G401.6 (cell line): Measurements from ENCODE around the gene NBPF3.

Source experiments
- FAIRE-seq: peaks from 2 replicates; lab custom pipeline; 2012; peaks lifted over from hg19 to GRCh38; lab: Jason Lieb, UNC

Gene NBPF3

DNA sequence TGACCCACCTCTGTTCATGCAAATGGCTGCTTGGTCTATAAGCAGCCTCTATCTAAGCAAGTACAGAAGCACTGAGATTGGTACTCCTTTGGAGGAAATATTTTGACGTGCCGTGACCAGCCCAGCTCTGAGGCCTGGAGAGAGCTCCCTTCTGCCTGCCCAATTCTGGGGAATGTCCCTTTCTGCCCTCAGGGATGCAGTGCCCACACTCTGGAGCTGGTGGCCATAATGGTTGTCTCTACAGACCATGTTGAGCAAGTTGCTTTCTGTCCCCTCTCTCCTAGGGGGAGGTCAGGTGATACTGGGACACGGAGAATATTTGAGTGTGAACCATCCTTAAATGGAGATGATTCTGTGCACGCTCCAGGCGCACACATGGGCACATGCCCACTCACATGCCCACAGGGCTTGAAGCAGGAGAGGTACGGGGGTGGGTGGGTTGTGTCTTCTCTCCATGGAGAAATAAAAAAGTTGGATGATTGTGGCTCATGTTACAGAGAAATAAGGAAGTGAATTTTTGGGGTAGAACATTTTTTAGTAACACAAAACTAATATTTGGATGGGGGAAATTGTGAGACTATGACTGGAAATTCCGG is 55.4 kb downstream of the NBPF3 start:
- no peak for FAIRE-seq

DNA sequence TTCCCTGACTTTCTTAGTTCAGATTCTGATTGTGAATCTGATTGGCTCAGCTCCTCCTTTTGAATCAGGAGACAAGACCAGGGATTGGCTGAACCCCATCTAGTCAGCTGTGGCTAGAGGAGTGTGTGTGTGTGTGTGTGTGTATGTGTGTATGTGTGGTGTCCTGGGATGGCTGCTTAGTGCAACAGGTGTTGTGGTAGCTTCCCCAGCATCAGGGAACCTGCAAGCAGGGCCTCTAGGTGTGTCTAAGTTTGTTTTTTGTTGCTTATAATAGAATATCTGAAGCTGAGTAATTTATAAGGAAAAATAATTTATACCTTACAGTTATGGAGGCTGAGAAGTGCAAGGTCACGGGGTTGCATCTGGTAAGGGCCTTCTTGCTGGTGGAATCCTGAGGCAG is 56.1 kb downstream of the NBPF3 start:
- FAIRE-seq: no peak

- no peak for FAIRE-seq
These were observed 56.9 kb downstream of the NBPF3 start for GRCh38 chr1:21496886-21497285.

GRCh38 chr1:21497466-21498061 is 57.6 kb downstream of the NBPF3 start:
- no peak for FAIRE-seq

DNA sequence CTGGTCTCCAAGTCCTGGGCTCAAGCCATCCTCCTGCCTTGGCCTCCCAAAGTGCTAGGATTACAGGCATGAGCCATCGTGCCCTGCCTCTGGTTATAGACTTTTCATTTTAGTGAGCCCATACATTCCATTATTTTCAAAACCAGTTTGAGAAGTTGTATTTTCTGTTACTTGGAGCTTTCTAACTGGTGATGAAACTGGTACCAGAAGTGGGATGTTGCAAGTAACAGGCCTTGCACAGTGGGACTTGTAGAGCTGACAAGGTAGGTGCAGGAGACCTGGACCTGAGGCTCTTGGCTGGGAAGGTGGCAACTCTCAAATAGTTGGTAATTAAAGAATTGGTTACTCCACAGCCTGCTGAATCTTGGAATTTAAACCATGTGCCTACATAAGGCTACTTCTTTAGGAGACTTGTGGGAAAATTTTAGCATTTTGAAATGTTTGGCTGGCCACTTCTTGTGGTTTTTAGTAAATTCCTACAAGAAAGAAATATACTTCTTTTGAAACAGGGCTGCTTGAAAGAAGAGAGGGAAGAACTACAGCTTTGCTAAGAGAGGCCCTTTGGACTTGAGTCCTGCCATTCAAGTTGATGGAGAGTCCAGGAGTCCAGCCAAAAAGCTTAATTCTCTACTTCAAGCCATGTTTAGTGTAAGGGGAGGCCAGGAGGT is 59.5 kb downstream of the NBPF3 start:
- no peak for FAIRE-seq

DNA sequence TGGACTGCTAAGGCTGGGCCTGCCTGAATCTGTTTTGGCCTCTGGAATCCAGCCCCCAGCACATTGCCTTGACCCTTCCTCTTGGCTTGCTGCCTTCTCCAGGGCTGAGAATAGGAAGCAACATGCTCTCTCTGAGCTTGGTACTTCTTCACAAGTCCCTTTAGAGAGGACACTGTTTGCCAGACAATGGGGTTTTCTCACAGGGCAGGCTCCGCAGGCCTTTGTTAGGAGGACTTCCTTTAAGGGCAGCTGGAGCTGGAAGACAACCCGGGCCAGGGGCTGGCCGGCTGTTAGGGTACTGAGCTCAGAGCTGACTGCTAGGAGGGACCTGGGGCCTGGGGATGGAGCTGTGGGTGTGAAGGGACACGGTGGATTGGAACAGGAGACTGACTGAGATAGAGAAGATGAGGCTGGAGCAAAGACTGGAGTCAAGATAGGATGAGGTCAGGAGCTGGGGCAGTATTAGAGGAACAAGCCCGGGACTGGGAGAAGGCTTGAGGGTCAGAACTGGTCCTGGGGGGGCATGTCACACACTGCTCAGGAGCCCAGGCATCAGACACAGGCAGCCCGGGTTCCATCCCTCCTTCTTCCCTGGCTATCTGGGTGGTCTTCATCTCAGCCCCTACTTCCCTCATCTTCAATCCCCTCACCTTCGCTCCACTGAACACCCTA is 63.9 kb downstream of the NBPF3 start:
- no peak for FAIRE-seq

DNA sequence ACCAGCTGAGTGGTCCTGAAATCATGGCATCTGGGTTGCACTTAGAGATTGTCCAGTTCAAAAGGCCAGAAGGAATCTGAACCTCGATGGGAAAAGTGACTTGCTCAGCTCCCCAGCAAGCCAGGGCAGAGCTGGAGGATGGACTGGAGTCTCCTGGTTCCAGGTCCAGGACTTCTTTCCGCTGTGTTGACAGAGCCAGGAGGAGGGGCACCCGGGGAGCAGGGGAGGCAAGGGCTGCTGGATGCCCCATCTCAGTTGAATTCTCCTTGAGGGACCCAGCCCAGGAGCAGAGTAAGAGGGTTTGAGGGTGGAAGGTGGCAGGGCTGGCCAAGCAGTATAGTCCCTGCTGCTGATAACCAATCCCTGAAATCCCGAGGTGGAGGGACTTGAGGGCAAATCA is 66.9 kb downstream of the NBPF3 start:
- FAIRE-seq: no peak

- FAIRE-seq: no peak
These were observed 67.8 kb downstream of the NBPF3 start for GRCh38 chr1:21507511-21508270.

- FAIRE-seq: no peak
These were observed 68.8 kb downstream of the NBPF3 start for GRCh38 chr1:21508580-21509350.

GRCh38 chr1:21509351-21510112 is 69.6 kb downstream of the NBPF3 start, which contains the start of gene ALPL:
ALPL (plus strand) TSS chr1:21509423; CDS start chr1:21554082, 44,659 bp downstream.
- FAIRE-seq: no peak

GRCh38 chr1:21510113-21510493 is 70.2 kb downstream of the NBPF3 start:
- no peak for FAIRE-seq

GRCh38 chr1:21510885-21511578 is 71.1 kb downstream of the NBPF3 start:
- no peak for FAIRE-seq

DNA sequence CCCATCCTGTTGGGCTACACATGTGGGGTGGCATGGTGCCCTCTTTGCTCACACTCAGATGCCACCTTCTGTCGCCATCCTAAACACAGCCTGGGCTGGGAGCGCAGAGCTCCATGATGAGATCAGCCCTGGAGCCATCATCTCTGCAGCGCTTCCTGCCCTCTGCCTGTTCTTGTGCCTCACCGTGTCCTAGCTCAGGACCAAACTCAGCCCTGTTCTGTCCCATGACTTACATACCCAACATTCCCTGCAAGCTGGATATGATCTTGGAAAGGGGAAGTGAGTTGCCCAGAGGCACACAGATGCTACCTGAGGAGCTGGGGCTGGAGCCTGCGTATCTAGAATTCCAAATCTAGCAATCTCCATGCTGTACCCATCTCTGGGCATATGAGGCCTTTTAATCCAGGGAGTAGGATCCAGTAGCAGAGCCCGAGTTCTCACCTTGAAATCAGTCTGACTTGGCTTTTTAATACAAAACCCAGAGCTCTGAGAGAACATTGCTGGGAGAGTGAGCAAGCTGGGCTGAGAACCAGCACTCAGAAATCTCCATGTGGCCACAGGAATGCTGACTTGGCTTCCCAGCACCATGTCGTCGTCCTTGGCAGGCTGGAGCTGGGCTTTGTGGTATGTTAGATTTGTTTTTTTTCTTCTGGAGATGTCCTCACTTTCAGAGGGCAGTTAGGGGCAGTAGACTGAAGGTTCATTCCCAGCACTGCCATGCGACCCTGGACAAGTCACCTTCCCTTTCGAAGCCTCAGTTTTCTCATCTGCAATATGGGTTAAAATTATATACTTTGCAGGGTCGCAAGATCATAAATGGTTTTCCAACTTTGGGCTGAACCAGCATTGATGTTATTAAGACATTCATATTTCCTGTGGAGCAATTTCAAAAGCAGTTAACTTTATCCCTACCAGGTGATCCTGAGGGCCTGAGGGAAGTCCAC is 71.9 kb downstream of the NBPF3 start:
- no peak for FAIRE-seq

- FAIRE-seq: no peak
These were observed 74.3 kb downstream of the NBPF3 start for GRCh38 chr1:21514245-21514644.

DNA sequence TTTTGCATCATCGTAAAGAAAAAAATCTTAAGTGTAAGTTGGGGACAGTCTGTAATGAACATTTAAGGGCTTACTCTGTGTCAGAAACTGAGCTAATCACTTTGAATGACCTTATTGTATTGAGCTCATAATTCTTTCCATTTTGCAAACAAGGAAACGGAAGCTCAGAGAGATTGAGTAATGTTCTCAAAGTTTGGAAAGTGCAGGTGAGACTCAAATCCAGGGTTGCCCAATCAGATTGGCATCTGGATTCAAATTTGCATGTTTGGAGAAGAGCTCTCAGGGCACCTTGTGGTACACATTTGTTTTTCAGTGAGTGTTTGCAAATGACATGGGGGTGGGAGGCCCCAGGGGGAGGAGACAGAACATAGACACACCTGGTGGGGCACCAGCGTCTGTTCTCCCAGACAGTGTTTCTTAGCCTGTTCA is 77.2 kb downstream of the NBPF3 start:
- no peak for FAIRE-seq

GRCh38 chr1:21517660-21518480 is 77.9 kb downstream of the NBPF3 start:
- FAIRE-seq: no peak

- no peak for FAIRE-seq
These were observed 79.0 kb downstream of the NBPF3 start for GRCh38 chr1:21518774-21519455.
